ENCODE measurements around the gene GON7.
"Not testable (repeated sequence)": the region's sequence is repeated elsewhere in the genome, so short reads cannot be mapped to it uniquely, and the experiment has no call there.

The GON7 gene

GRCh38 chr14:93206793-93207467 lies at the start of gene GON7, which contains the start of gene UBR7:
TSS of gene GON7 (minus strand) at chr14:93207065. CDS start at chr14:93207037, 28 bp downstream.
TSS of gene UBR7 (plus strand) at chr14:93207256. CDS start at chr14:93207292, 36 bp downstream.
- peak; percentile 69 to 89 (median 80) for DNase-seq (ENCODE audit: low read depth in 4 of 4, low spot score in 1 of 4)

GRCh38 chr14:93249128-93249831 lies 42.4 kb upstream of the GON7 start:
- no peak for DNase-seq (ENCODE audit: low read depth in 4 of 4, low spot score in 1 of 4)

GRCh38 chr14:93246534-93246933 lies 39.7 kb upstream of the GON7 start:
- no peak for DNase-seq (ENCODE audit: low read depth in 4 of 4, low spot score in 1 of 4)

GRCh38 chr14:93245764-93246420 lies 39.0 kb upstream of the GON7 start:
- DNase-seq (ENCODE audit: low read depth in 4 of 4, low spot score in 1 of 4): no peak

- DNase-seq (ENCODE audit: low read depth in 4 of 4, low spot score in 1 of 4): no peak
Measured at GRCh38 chr14:93240678-93241000, 33.8 kb upstream of the GON7 start.

- DNase-seq (ENCODE audit: low read depth in 4 of 4, low spot score in 1 of 4): no peak
Measured at GRCh38 chr14:93239869-93240677, 33.2 kb upstream of the GON7 start.

- no peak for DNase-seq (ENCODE audit: low read depth in 4 of 4, low spot score in 1 of 4)
Measured at GRCh38 chr14:93234798-93235197, 27.9 kb upstream of the GON7 start.

GRCh38 chr14:93233078-93233477 lies 26.2 kb upstream of the GON7 start:
- DNase-seq (ENCODE audit: low read depth in 4 of 4, low spot score in 1 of 4): not testable (repeated sequence)

- no peak for DNase-seq (ENCODE audit: low read depth in 4 of 4, low spot score in 1 of 4)
Measured at GRCh38 chr14:93232159-93232558, 25.3 kb upstream of the GON7 start.

GRCh38 chr14:93231129-93231979 lies 24.5 kb upstream of the GON7 start:
- no peak for DNase-seq (ENCODE audit: low read depth in 4 of 4, low spot score in 1 of 4)

- no peak for DNase-seq (ENCODE audit: low read depth in 4 of 4, low spot score in 1 of 4)
Measured at GRCh38 chr14:93230539-93230938, 23.7 kb upstream of the GON7 start.

- no peak for DNase-seq (ENCODE audit: low read depth in 4 of 4, low spot score in 1 of 4)
Measured at GRCh38 chr14:93228550-93228949, 21.7 kb upstream of the GON7 start.

- DNase-seq (ENCODE audit: low read depth in 4 of 4, low spot score in 1 of 4): no peak
Measured at GRCh38 chr14:93223565-93223964, 16.7 kb upstream of the GON7 start.

- no peak for DNase-seq (ENCODE audit: low read depth in 4 of 4, low spot score in 1 of 4)
Measured at GRCh38 chr14:93220509-93220908, 13.6 kb upstream of the GON7 start.

- DNase-seq (ENCODE audit: low read depth in 4 of 4, low spot score in 1 of 4): no peak
Measured at GRCh38 chr14:93219103-93219726, 12.3 kb upstream of the GON7 start.

- no peak for DNase-seq (ENCODE audit: low read depth in 4 of 4, low spot score in 1 of 4)
Measured at GRCh38 chr14:93214598-93214997, 7.7 kb upstream of the GON7 start.

GRCh38 chr14:93212432-93212831 lies 5.6 kb upstream of the GON7 start:
- DNase-seq (ENCODE audit: low read depth in 4 of 4, low spot score in 1 of 4): no peak

GRCh38 chr14:93207468-93208308 lies 823 bp upstream of the GON7 start:
- peak in 1 of 4 experiments; percentile 7 for DNase-seq (ENCODE audit: low read depth in 4 of 4, low spot score in 1 of 4)

GRCh38 chr14:93201155-93201704 lies 5.6 kb downstream of the GON7 start:
- DNase-seq (ENCODE audit: low read depth in 4 of 4, low spot score in 1 of 4): no peak
